ENCODE data around the gene TOM1L2.

Gene TOM1L2

DNA sequence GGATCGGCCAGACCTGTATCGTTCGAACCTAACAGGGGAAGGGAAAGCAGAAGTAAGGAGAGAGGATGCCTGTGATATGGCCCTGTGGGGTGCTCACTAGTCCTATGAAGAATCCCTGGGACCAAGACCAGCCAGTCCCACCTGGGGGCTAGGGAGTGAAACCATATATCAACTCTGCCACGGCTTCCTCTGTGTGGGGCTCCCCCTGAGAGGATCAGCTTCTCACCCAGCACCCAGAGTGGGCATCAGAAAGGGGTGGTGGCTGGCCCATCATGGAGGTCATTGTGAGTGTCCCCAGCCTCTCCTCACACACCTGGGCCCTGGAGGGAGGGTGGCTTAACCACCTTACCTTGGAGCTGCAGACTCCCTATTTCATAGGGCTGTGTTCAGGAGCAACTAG lies 105.3 kb downstream of the TOM1L2 start:
- no peak overlapping the region for H3K9ac ChIP-seq (ENCODE audit: low read length)
- H3K4me2 ChIP-seq (ENCODE audit: low read depth, low read length): no peak overlapping the region
- no peaks in the 10 kb centered on the region for H3K4me1 ChIP-seq (ENCODE audit: low read length)
- no peaks in the 10 kb centered on the region for H3K9me3 ChIP-seq (replicated peaks; ENCODE audit: insufficient read depth, low read length)
- no peaks in the 10 kb centered on the region for H3K27me3 ChIP-seq (replicated peaks; ENCODE audit: insufficient read depth, low read length)
- no peaks in the 10 kb centered on the region for H4K20me1 ChIP-seq (ENCODE audit: insufficient read depth, low read length)
- no peaks in the 10 kb centered on the region for H3K9me2 ChIP-seq (replicated peaks; ENCODE audit: insufficient read depth, low read length)
- no peaks in the 10 kb centered on the region for H3K79me2 ChIP-seq (ENCODE audit: low read length)
- H3K4me3 ChIP-seq (ENCODE audit: low read length): no peak overlapping the region
- no peaks in the 10 kb centered on the region for H3F3A ChIP-seq (ENCODE audit: insufficient read depth, low read length)
- TF ChIP-seq EZH2phosphoT487 (IDR thresholded peaks at IDR 0.05; ENCODE audit: low read length) (no peak), EZH2 (optimal IDR thresholded peaks at IDR 0.05; ENCODE audit: low read depth, low read length) (no peak)
- TF ChIP-seq, protein P1, sequence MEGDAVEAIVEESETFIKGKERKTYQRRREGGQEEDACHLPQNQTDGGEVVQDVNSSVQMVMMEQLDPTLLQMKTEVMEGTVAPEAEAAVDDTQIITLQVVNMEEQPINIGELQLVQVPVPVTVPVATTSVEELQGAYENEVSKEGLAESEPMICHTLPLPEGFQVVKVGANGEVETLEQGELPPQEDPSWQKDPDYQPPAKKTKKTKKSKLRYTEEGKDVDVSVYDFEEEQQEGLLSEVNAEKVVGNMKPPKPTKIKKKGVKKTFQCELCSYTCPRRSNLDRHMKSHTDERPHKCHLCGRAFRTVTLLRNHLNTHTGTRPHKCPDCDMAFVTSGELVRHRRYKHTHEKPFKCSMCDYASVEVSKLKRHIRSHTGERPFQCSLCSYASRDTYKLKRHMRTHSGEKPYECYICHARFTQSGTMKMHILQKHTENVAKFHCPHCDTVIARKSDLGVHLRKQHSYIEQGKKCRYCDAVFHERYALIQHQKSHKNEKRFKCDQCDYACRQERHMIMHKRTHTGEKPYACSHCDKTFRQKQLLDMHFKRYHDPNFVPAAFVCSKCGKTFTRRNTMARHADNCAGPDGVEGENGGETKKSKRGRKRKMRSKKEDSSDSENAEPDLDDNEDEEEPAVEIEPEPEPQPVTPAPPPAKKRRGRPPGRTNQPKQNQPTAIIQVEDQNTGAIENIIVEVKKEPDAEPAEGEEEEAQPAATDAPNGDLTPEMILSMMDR (IDR thresholded peaks at IDR 0.05; ENCODE audit: low read length): no peak
- H3K27ac ChIP-seq (ENCODE audit: low read length): no peak overlapping the region
- H2AFZ ChIP-seq (ENCODE audit: low read length): no peak overlapping the region
- no peaks in the 10 kb centered on the region for H3K36me3 ChIP-seq (replicated peaks; ENCODE audit: insufficient read depth, low read length)
- no peak for DNase-seq

- Histone ChIP-seq H2AFZ (ENCODE audit: low read length) (no peak overlapping the region), H3K9me2 (replicated peaks; ENCODE audit: insufficient read depth, low read length) (no peaks in the 10 kb centered on the region), H3F3A (ENCODE audit: insufficient read depth, low read length) (no peaks in the 10 kb centered on the region), H3K27me3 (replicated peaks; ENCODE audit: insufficient read depth, low read length) (no peaks in the 10 kb centered on the region), H3K36me3 (replicated peaks; ENCODE audit: insufficient read depth, low read length) (no peaks in the 10 kb centered on the region), H3K4me3 (ENCODE audit: low read length) (no peak overlapping the region), H3K4me1 (ENCODE audit: low read length) (no peaks in the 10 kb centered on the region), H3K79me2 (ENCODE audit: low read length) (no peaks in the 10 kb centered on the region), H3K27ac (ENCODE audit: low read length) (no peak overlapping the region), H4K20me1 (ENCODE audit: insufficient read depth, low read length) (no peaks in the 10 kb centered on the region), H3K9me3 (replicated peaks; ENCODE audit: insufficient read depth, low read length) (no peaks in the 10 kb centered on the region), H3K9ac (ENCODE audit: low read length) (no peak overlapping the region), H3K4me2 (ENCODE audit: low read depth, low read length) (no peak overlapping the region)
- no peak for DNase-seq
- TF ChIP-seq EZH2phosphoT487 (IDR thresholded peaks at IDR 0.05; ENCODE audit: low read length) (no peak), EZH2 (optimal IDR thresholded peaks at IDR 0.05; ENCODE audit: low read depth, low read length) (no peak)
- TF ChIP-seq, protein P1 (IDR thresholded peaks at IDR 0.05; ENCODE audit: low read length): no peak
Observed at GRCh38 chr17:17866425-17866824, 105.8 kb downstream of the TOM1L2 start.

- Histone ChIP-seq H3F3A (ENCODE audit: insufficient read depth, low read length) (no peaks in the 10 kb centered on the region), H3K27ac (ENCODE audit: low read length) (no peak overlapping the region), H3K9me3 (replicated peaks; ENCODE audit: insufficient read depth, low read length) (no peaks in the 10 kb centered on the region), H2AFZ (ENCODE audit: low read length) (no peak overlapping the region), H3K79me2 (ENCODE audit: low read length) (no peaks in the 10 kb centered on the region), H3K9me2 (replicated peaks; ENCODE audit: insufficient read depth, low read length) (no peaks in the 10 kb centered on the region), H4K20me1 (ENCODE audit: insufficient read depth, low read length) (no peaks in the 10 kb centered on the region), H3K4me1 (ENCODE audit: low read length) (no peaks in the 10 kb centered on the region), H3K27me3 (replicated peaks; ENCODE audit: insufficient read depth, low read length) (no peaks in the 10 kb centered on the region), H3K9ac (ENCODE audit: low read length) (no peak overlapping the region), H3K36me3 (replicated peaks; ENCODE audit: insufficient read depth, low read length) (no peaks in the 10 kb centered on the region), H3K4me2 (ENCODE audit: low read depth, low read length) (no peak overlapping the region), H3K4me3 (ENCODE audit: low read length) (no peak overlapping the region)
- TF ChIP-seq EZH2 (optimal IDR thresholded peaks at IDR 0.05; ENCODE audit: low read depth, low read length) (no peak), EZH2phosphoT487 (IDR thresholded peaks at IDR 0.05; ENCODE audit: low read length) (no peak)
- TF ChIP-seq, protein P1 (IDR thresholded peaks at IDR 0.05; ENCODE audit: low read length): no peak
- DNase-seq: no peak
Observed at GRCh38 chr17:17865035-17865434, 107.2 kb downstream of the TOM1L2 start.

Data from MM.1S (cell line).